Body of pancreas (tissue), 4 donors: ENCODE measurements around the gene TOMM7. TPM values are rescaled to one million over a fixed set of nuclear protein-coding genes. Genes with fewer than 3 reads are reported as not detected.

Experiments used
- ATAC-seq: fragments of 150-250 bp; one replicate; pipeline ENCODE4 v1.9.1; 2016
- DNase-seq, 4 donors: peaks; one replicate each; pipeline ENCODE4 v3.0.0-alpha.2; 2019
- H3K27ac ChIP-seq, 4 donors: fragments of 200-600 bp; sonication (generic); 1 replicate in 3 of 4; 2 replicates in 1 of 4; pipeline versions ENCODE4 v1.5.1 to v1.6.1; 2016 to 2019; ENCODE audit warnings: mild to moderate bottlenecking in 1 of 4, mixed read lengths in 1 of 4, moderate library complexity in 1 of 4
- H3K27me3 ChIP-seq, 2 donors: fragments of 200-600 bp; sonication (generic); one replicate each; pipeline ENCODE4 v1.6.0; 2016; ENCODE audit warnings: mild to moderate bottlenecking in 1 of 2
- H3K36me3 ChIP-seq, 2 donors: fragments of 200-600 bp; sonication (generic); replicated peaks in 1 of 2; 2 replicates each; pipeline ENCODE4 v1.5.1; 2016; ENCODE audit warnings: low read depth in 2 of 2; ENCODE audit not compliant: insufficient read depth in 1 of 2
- H3K4me1 ChIP-seq: fragments of 200-600 bp; sonication (generic); one replicate; pipeline ENCODE4 v1.6.0; 2016
- H3K4me3 ChIP-seq, 2 donors: fragments of 200-600 bp; sonication (generic); 1 replicate in 1 of 2; 2 replicates in 1 of 2; pipeline ENCODE4 v1.5.1; 2016 to 2019
- H3K9me3 ChIP-seq, 3 donors: fragments of 200-600 bp; sonication (generic); 1 replicate in 2 of 3; 2 replicates in 1 of 3; pipeline ENCODE4 v1.5.1; 2016
- CTCF ChIP-seq, 7 experiments: fragments of 450-650 bp in 4 of 7; fragments of 200-600 bp in 3 of 7; sonication (generic) in 3 of 7; IDR thresholded peaks; one replicate each; pipeline ENCODE4 v1.5.1; 2016 to 2019; ENCODE audit warnings: antibody characterized with exemption in 7 of 7
- POLR2A ChIP-seq, 3 donors: fragments of 450-650 bp; IDR thresholded peaks; one replicate each; pipeline ENCODE4 v1.6.1; 2016; ENCODE audit warnings: antibody characterized with exemption in 3 of 3, mild to moderate bottlenecking in 2 of 3
- WGBS, 2 donors: methylation state at CpG; one replicate each; pipeline ENCODE4 v1.1.5; 2017; 5-methylcytosine and 5-hydroxymethylcytosine counted together
- intact Hi-C: fragments of 100-400 bp; cut with DNase I; formaldehyde crosslinking; loops from one replicate; pipeline ENCODE4 v1.15.1; 2023
- total RNA-seq, 2 donors: library from RNA; depleted of rRNA; stranded (reverse); fragments of >200 nt; gene quantifications; one replicate each; pipeline ENCODE4 v1.1.0, GENCODE V29; 2016

The TOMM7 gene
- total RNA-seq, 2 donors from 2014 or later, result 77.8 to 103 TPM

GRCh38 chr7:22867589-22867988, 44.9 kb upstream of the TOMM7 start:
- WGBS, 2 donors, result 46 to 75% methylated on average over 1 to 2 of the region's 2 CpGs
- Histone ChIP-seq H3K27ac (no peak overlapping the region), H3K4me3 (no peak overlapping the region), H3K4me1 (no peaks in the 10 kb centered on the region), H3K9me3 (no peaks in the 10 kb centered on the region), H3K27me3 (no peaks in the 10 kb centered on the region), H3K36me3 (no peaks in the 10 kb centered on the region)
- ATAC-seq (no peak), DNase-seq (no peak)
- TF ChIP-seq CTCF (IDR thresholded peaks at IDR 0.05) (no peak), POLR2A (IDR thresholded peaks at IDR 0.05) (no peak)
- intact Hi-C loops, result no loop called here

GRCh38 chr7:22867003-22867402, 44.4 kb upstream of the TOMM7 start:
- 87 to 90% methylated on average over 4 of the region's 4 CpGs for WGBS, 2 donors
- Histone ChIP-seq H3K36me3 (no peaks in the 10 kb centered on the region), H3K4me3 (no peak overlapping the region), H3K9me3 (no peaks in the 10 kb centered on the region), H3K27ac (no peak overlapping the region), H3K27me3 (no peaks in the 10 kb centered on the region), H3K4me1 (peaks cover 2% of the 10 kb centered on the region)
- intact Hi-C loops, result no loop called here
- DNase-seq (no peak), ATAC-seq (no peak)
- TF ChIP-seq CTCF (IDR thresholded peaks at IDR 0.05), result no peak
- TF ChIP-seq POLR2A (IDR thresholded peaks at IDR 0.05), result no peak

DNA sequence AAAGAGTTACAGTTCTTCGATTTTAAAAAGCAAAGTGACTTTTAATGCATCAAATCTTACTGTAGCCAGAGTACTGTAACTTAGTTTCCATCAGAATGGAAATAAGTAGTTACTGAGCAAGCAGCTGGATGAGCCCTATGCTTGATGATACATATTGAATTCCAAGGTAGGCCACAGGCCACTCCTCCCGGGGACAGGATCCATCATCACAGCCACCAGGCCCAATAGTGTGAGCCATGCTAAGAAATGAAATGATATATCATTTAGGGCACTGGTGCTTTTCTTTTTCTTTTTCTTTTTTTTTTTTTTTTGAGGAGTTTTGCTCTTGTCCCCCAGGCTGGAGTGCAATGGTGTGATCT, 42.9 kb upstream of the TOMM7 start:
- intact Hi-C loops, result no loop called here
- no peak overlapping the region for H3K27ac ChIP-seq

GRCh38 chr7:22864855-22865601, 42.4 kb upstream of the TOMM7 start:
- no peak for DNase-seq
- Histone ChIP-seq H3K36me3 (no peaks in the 10 kb centered on the region), H3K4me3 (no peak overlapping the region), H3K4me1 (peaks cover 21% of the 10 kb centered on the region), H3K27ac (peak overlapping the region in 1 of 4 donors; percentile 5), H3K27me3 (no peaks in the 10 kb centered on the region), H3K9me3 (no peaks in the 10 kb centered on the region)
- TF ChIP-seq CTCF (IDR thresholded peaks at IDR 0.05) (no peak), POLR2A (IDR thresholded peaks at IDR 0.05) (no peak)
- intact Hi-C loops, result no loop called here
- ATAC-seq, result no peak
- WGBS, 2 donors, result 76 to 89% methylated on average over 7 of the region's 7 CpGs

More for the DNA sequence above, 42.9 kb upstream of the TOMM7 start:
- Histone ChIP-seq H3K4me3 (no peak overlapping the region), H3K9me3 (no peaks in the 10 kb centered on the region), H3K27me3 (no peaks in the 10 kb centered on the region), H3K4me1 (peaks cover 16% of the 10 kb centered on the region), H3K36me3 (no peaks in the 10 kb centered on the region)
- 88 to 93% methylated on average over 2 of the region's 2 CpGs for WGBS, 2 donors
- ATAC-seq (no peak), DNase-seq (no peak)
- TF ChIP-seq POLR2A (IDR thresholded peaks at IDR 0.05) (no peak), CTCF (IDR thresholded peaks at IDR 0.05) (no peak)

DNA sequence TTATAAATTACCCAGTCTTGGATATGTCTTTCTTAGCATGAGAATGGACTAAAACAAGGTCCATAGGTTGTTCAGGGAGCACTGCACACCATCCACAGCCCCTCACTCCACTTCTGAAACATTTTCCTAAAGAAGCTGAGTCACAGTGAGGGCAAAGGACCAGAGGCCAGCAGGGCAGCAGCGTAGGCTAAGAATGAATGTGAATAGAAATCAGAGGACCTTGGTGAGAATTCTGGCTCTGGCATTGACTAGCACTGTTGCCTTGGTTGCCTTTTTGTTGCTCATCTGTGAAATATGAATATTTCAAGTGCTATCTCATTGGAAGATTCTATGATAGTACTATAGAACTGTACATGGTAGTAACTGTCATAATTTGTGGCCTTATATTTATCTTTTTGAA, 41.7 kb upstream of the TOMM7 start:
- Histone ChIP-seq H3K9me3 (no peaks in the 10 kb centered on the region), H3K36me3 (no peaks in the 10 kb centered on the region), H3K4me3 (no peak overlapping the region), H3K4me1 (peaks cover 29% of the 10 kb centered on the region), H3K27me3 (no peaks in the 10 kb centered on the region), H3K27ac (no peak overlapping the region)
- DNase-seq (no peak), ATAC-seq (no peak)
- 89 to 100% methylated on average over 1 of the region's 1 CpG for WGBS, 2 donors
- intact Hi-C loops, result no loop called here
- TF ChIP-seq CTCF (IDR thresholded peaks at IDR 0.05) (no peak), POLR2A (IDR thresholded peaks at IDR 0.05) (no peak)
